T-helper 2 cell treated with Interferon-gamma antibody and Interleukin-4, amounts not matched to agents 5 μg/mL and 100 μg/mL, for 36 hours (primary cell): ENCODE data around the gene MOB2.
A peak's percentile ranks its signal among the peaks of the same experiment; 100 is the strongest.

Experiments used
- DNase-seq: peaks from one replicate; pipeline ENCODE4 v3.0.0; 2021; ENCODE audit warnings: low spot score
- H3K27ac Mint-ChIP-seq: one replicate; pipeline ENCODE4 v1.8.0; 2021; ENCODE audit warnings: mild to moderate bottlenecking, mixed read lengths
- H3K27me3 Mint-ChIP-seq: one replicate; pipeline ENCODE4 v1.8.0; 2021; ENCODE audit warnings: low read depth, mixed read lengths
- H3K36me3 Mint-ChIP-seq: one replicate; pipeline ENCODE4 v1.8.0; 2021; ENCODE audit warnings: low read depth, mixed read lengths
- H3K4me1 Mint-ChIP-seq: one replicate; pipeline ENCODE4 v1.8.0; 2021; ENCODE audit warnings: low read depth, mixed read lengths
- H3K4me3 Mint-ChIP-seq: one replicate; pipeline ENCODE4 v1.8.0; 2022; ENCODE audit warnings: mild to moderate bottlenecking, moderate library complexity, mixed read lengths
- H3K9me3 Mint-ChIP-seq: one replicate; pipeline ENCODE4 v1.8.0; 2021; ENCODE audit warnings: mixed read lengths

Gene MOB2

GRCh38 chr11:1523077-1523476 is 36.5 kb upstream of the MOB2 start:
- Mint-ChIP-seq H3K4me1 (no peaks in the 10 kb centered on the region), H3K27me3 (no peaks in the 10 kb centered on the region), H3K9me3 (no peaks in the 10 kb centered on the region), H3K27ac (no peak overlapping the region), H3K36me3 (no peaks in the 10 kb centered on the region), H3K4me3 (no peak overlapping the region)
- DNase-seq: no peak

- no peaks in the 10 kb centered on the region for H3K36me3 Mint-ChIP-seq
- no peaks in the 10 kb centered on the region for H3K27me3 Mint-ChIP-seq
- DNase-seq: no peak
- H3K9me3 Mint-ChIP-seq: no peaks in the 10 kb centered on the region
- H3K4me1 Mint-ChIP-seq: no peaks in the 10 kb centered on the region
- no peak overlapping the region for H3K4me3 Mint-ChIP-seq
- H3K27ac Mint-ChIP-seq: no peak overlapping the region
These were observed 35.5 kb upstream of the MOB2 start for GRCh38 chr11:1522081-1522424.

GRCh38 chr11:1521382-1522080 is 35.0 kb upstream of the MOB2 start:
- no peak for DNase-seq
- Mint-ChIP-seq H3K27me3 (no peaks in the 10 kb centered on the region), H3K36me3 (no peaks in the 10 kb centered on the region), H3K27ac (no peak overlapping the region), H3K9me3 (no peaks in the 10 kb centered on the region), H3K4me1 (no peaks in the 10 kb centered on the region), H3K4me3 (no peak overlapping the region)

GRCh38 chr11:1520663-1521267 is 34.2 kb upstream of the MOB2 start:
- Mint-ChIP-seq H3K27ac (no peak overlapping the region), H3K4me3 (no peak overlapping the region), H3K9me3 (no peaks in the 10 kb centered on the region), H3K4me1 (no peaks in the 10 kb centered on the region), H3K27me3 (no peaks in the 10 kb centered on the region), H3K36me3 (no peaks in the 10 kb centered on the region)
- DNase-seq: no peak

- H3K36me3 Mint-ChIP-seq: no peaks in the 10 kb centered on the region
- no peak overlapping the region for H3K4me3 Mint-ChIP-seq
- no peak for DNase-seq
- no peaks in the 10 kb centered on the region for H3K9me3 Mint-ChIP-seq
- no peaks in the 10 kb centered on the region for H3K27me3 Mint-ChIP-seq
- H3K4me1 Mint-ChIP-seq: no peaks in the 10 kb centered on the region
- no peak overlapping the region for H3K27ac Mint-ChIP-seq
These were observed 33.7 kb upstream of the MOB2 start for GRCh38 chr11:1520209-1520662.

GRCh38 chr11:1519028-1520010 is 32.7 kb upstream of the MOB2 start:
- Mint-ChIP-seq H3K36me3 (no peaks in the 10 kb centered on the region), H3K9me3 (no peaks in the 10 kb centered on the region), H3K4me3 (no peak overlapping the region), H3K4me1 (no peaks in the 10 kb centered on the region), H3K27ac (no peak overlapping the region), H3K27me3 (no peaks in the 10 kb centered on the region)
- DNase-seq: no peak

GRCh38 chr11:1518301-1518700 is 31.7 kb upstream of the MOB2 start:
- no peak for DNase-seq
- Mint-ChIP-seq H3K9me3 (no peaks in the 10 kb centered on the region), H3K4me1 (peaks cover 4% of the 10 kb centered on the region), H3K27ac (no peak overlapping the region), H3K27me3 (no peaks in the 10 kb centered on the region), H3K4me3 (no peak overlapping the region), H3K36me3 (peaks cover 3% of the 10 kb centered on the region)

- no peak overlapping the region for H3K4me3 Mint-ChIP-seq
- H3K9me3 Mint-ChIP-seq: no peaks in the 10 kb centered on the region
- H3K27ac Mint-ChIP-seq: no peak overlapping the region
- H3K4me1 Mint-ChIP-seq: peaks cover 5% of the 10 kb centered on the region
- H3K27me3 Mint-ChIP-seq: no peaks in the 10 kb centered on the region
- no peak for DNase-seq
- peaks cover 3% of the 10 kb centered on the region for H3K36me3 Mint-ChIP-seq
These were observed 30.8 kb upstream of the MOB2 start for GRCh38 chr11:1517117-1518005.

GRCh38 chr11:1516273-1517067 is 29.9 kb upstream of the MOB2 start:
- no peak for DNase-seq
- H3K4me1 Mint-ChIP-seq: peaks cover 6% of the 10 kb centered on the region
- H3K9me3 Mint-ChIP-seq: no peaks in the 10 kb centered on the region
- no peak overlapping the region for H3K4me3 Mint-ChIP-seq
- H3K27ac Mint-ChIP-seq: no peak overlapping the region
- no peaks in the 10 kb centered on the region for H3K27me3 Mint-ChIP-seq
- peaks cover 3% of the 10 kb centered on the region for H3K36me3 Mint-ChIP-seq

GRCh38 chr11:1515082-1516060 is 28.8 kb upstream of the MOB2 start:
- Mint-ChIP-seq H3K4me3 (no peak overlapping the region), H3K27me3 (no peaks in the 10 kb centered on the region), H3K27ac (no peak overlapping the region), H3K9me3 (no peaks in the 10 kb centered on the region), H3K36me3 (peaks cover 3% of the 10 kb centered on the region), H3K4me1 (peaks cover 6% of the 10 kb centered on the region)
- peak; percentile 48 for DNase-seq

- Mint-ChIP-seq H3K9me3 (no peaks in the 10 kb centered on the region), H3K4me3 (no peak overlapping the region), H3K27ac (no peak overlapping the region), H3K4me1 (peaks cover 6% of the 10 kb centered on the region), H3K36me3 (peaks cover 3% of the 10 kb centered on the region), H3K27me3 (no peaks in the 10 kb centered on the region)
- no peak for DNase-seq
These were observed 27.9 kb upstream of the MOB2 start for GRCh38 chr11:1514336-1515061.
